Astrocyte of the cerebellum (primary cell): ENCODE measurements around the gene DLX4.

ENCODE experiments used
- DNase-seq: peaks from one replicate; pipeline ENCODE4 v3.0.0-alpha.2; 2011; ENCODE audit warnings: low read depth
- H3K4me3 ChIP-seq: 2 replicates; pipeline ENCODE4 v1.5.1; 2011; ENCODE audit warnings: mild to moderate bottlenecking, low read depth, low read length, moderate library complexity
- in situ Hi-C: cut with HindIII; loops from 2 replicates; pipeline ENCODE4 v1.10.0; 2017; ENCODE audit warnings: low sequenced_read_pairs
- TF ChIP-seq, protein P1 (sequence below): IDR thresholded peaks from 2 replicates; pipeline ENCODE4 v1.5.1; 2012; ENCODE audit warnings: low read length, low read depth, moderate library complexity, mild to moderate bottlenecking; ENCODE audit errors: missing control alignments

The DLX4 gene

DNA sequence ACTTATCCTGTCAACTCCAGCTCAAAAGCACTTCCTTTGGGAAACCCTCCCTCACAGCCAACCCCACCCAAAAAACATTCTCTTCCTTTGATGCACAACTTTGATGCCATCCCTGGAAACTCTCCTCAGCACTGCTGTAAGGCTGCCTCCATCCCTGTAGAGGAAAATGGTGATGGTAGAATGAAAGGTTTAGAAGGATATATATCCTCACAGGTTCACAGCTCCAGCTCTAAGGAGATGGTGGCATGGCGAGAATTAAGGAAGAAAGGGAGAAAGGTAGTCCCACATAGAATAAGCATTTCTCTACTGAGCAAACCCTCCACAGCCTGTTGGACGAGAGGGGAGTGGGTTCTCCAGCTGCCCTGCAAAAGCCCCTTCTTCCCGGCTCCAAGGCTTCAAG, 2.2 kb upstream of the DLX4 start:
- in situ Hi-C loops, result no loop called here
- TF ChIP-seq, protein P1, sequence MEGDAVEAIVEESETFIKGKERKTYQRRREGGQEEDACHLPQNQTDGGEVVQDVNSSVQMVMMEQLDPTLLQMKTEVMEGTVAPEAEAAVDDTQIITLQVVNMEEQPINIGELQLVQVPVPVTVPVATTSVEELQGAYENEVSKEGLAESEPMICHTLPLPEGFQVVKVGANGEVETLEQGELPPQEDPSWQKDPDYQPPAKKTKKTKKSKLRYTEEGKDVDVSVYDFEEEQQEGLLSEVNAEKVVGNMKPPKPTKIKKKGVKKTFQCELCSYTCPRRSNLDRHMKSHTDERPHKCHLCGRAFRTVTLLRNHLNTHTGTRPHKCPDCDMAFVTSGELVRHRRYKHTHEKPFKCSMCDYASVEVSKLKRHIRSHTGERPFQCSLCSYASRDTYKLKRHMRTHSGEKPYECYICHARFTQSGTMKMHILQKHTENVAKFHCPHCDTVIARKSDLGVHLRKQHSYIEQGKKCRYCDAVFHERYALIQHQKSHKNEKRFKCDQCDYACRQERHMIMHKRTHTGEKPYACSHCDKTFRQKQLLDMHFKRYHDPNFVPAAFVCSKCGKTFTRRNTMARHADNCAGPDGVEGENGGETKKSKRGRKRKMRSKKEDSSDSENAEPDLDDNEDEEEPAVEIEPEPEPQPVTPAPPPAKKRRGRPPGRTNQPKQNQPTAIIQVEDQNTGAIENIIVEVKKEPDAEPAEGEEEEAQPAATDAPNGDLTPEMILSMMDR, result no peak
- no peak overlapping the region for H3K4me3 ChIP-seq
- no peak for DNase-seq

DNA sequence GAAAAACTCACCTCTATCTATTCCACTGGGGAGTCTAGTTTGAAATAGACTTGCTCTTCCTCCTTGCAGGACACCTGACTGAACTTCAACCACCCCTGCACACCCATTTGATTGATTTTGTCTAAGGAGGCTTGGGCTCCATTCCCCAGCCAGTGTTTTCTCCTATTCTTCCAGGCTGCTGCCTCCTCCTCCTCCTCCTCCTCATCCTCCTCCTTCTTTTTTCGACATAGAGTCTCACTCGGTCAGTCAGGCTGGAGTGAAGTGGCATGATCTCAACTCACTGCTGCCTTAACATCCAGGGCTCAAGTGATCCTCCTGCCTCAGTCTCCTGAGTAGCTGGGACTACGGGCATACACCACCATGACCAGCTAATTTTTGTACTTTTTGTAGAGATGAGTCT, 1.8 kb upstream of the DLX4 start:
- no peak overlapping the region for H3K4me3 ChIP-seq
- TF ChIP-seq, protein P1, result no peak
- in situ Hi-C loops, result no loop called here
- no peak for DNase-seq

DNA sequence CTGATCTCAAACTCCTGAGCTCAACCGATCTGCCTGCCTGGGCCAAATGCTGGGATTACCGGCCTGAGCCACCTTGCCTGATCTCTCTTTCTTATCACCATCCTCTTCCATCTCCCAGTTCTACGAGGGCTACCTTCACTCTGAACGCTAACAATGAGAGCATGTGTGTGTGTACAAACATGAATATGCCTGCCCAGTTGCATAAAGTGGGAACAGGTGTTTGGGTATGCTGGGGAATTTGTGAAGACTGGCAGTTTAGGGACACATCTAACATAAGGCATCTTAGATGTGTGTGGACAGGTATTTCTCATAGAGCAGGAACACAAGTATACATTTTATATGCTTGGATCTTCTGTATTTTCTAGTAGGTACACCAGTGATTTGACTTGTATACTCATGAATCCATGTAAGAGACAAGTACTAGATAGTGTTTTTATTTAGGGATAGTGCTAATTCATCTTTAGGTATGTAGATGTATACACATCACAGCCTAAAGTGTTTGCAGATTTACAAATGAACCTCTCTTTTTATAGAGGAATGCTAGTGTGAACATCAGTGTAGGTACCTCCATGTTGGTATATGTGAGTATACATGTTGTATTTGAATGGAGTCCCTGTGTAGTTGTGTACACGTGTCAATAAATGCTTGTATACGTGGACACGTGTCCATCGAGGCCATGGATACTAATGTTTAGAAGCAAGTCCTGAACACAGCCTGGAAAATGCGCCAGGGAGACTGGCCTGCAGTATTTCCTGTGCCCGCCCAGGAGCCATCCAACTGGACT, 1.2 kb upstream of the DLX4 start:
- in situ Hi-C loops, result no loop called here
- no peak for DNase-seq
- H3K4me3 ChIP-seq, result no peak overlapping the region
- TF ChIP-seq, protein P1, result no peak

DNA sequence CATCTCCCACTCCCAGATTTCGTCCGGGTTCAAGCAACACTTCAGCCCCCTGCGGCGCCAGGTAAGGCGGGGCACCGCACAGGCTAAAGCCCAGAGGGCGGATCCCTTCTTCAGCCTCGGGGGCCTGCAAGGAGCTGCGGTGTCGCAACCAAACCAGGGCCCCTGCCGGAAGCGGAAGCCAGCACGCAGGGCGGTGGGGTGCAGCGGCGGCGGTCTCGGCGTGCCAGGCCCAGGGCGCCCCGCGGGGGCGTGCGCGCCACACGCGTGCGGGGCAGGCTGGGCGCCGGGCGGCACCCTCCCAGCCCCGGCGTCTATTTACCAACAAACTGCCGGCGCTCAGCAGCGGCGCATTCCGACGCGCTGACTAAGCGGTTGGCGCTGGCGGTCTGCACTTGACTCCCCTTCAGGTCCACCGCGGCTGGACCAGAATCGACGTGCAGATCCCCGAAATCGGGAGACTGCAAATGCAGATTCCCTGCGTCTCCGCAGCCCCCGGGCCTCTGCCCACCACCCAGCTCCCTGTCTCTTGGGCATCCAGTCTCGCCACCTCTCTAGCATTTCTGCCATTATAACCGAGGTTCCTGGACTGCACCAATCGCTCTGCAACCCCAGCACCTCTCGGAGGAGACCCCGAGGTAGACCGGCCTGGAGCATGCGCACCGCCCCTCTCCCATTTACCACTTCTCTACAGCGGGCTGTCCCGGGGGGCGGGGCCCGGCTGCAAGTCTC, 421 bp upstream of the DLX4 start:
- TF ChIP-seq, protein P1, result no peak
- no peak for DNase-seq
- in situ Hi-C loops, result no loop called here
- peak overlapping the region; percentile 16 for H3K4me3 ChIP-seq

DNA sequence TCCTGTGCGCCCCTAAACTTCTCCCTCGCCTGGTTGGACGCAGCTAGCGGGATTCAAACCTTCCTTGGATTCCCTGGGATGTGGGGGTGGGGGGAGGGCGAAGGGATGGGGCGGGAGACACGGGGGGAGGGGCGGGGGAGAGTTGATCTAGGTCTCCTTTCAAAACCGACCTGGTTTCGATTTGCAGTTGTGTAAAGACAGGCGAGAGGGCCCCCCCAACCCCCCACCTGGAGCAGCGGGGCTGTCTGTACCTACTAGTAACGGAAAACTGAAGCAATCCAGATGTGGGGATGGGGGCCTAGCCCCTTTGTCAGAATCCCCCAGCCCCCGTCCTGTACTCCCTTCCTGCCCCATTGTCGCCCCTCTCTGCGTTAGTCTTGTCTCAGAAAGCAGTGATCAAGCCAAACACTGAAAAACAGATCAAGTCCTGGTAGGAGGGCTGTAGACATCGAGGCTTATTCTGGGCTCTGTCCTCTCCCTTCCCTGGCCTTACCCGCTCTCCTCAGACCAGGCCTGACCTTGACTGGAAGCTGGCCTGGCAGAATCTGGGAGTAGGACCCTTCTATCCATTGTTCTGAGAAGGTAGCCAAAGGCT, 902 bp downstream of the DLX4 start:
- H3K4me3 ChIP-seq, result no peak overlapping the region
- TF ChIP-seq, protein P1, result no peak
- in situ Hi-C loops, result no loop called here
- DNase-seq, result no peak

DNA sequence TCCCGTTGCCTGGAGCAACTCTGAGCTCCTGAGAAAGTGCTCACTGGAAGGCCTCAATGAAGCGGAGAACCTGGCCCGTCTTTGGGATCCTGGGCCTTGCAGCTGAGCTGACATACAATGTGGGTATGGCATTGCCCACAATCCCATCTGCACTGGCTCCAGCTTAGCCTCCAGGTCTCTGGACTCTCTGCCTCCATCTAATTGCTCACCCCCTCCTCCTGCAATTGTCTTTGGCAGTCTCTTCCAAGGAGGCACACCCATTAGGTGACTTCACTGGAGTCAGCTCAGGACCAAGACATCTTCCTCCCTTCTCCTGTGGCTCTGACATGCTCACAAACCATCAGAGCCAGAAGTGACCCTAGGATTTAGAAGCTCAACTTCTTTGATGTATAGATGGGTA, 1.5 kb downstream of the DLX4 start:
- TF ChIP-seq, protein P1, result no peak
- in situ Hi-C loops, result no loop called here
- no peak overlapping the region for H3K4me3 ChIP-seq
- no peak for DNase-seq
